ENCODE data around the gene PMM1. TPM values are rescaled to one million over a fixed set of nuclear protein-coding genes. Genes with fewer than 3 reads are reported as not detected.

The PMM1 gene
- total and polyA plus RNA-seq, 2 experiments from 2014 or later, result 29.4 to 78.2 TPM

GRCh38 chr22:41528938-41529561 is 60.6 kb downstream of the PMM1 start:
- no peaks in the 10 kb centered on the region for H3K9me2 ChIP-seq (ENCODE audit: insufficient read depth)
- peaks cover 23% of the 10 kb centered on the region for H3F3A ChIP-seq (ENCODE audit: insufficient read depth)
- no peak overlapping the region for H3K27ac ChIP-seq
- peaks cover 7% of the 10 kb centered on the region; the same call in 1 of the 2 replicates for H3K36me3 ChIP-seq (ENCODE audit: low read depth)
- H2AFZ ChIP-seq, result no peak overlapping the region
- no peaks in the 10 kb centered on the region for H3K4me1 ChIP-seq (ENCODE audit: insufficient read depth)
- no peak overlapping the region for H3K4me2 ChIP-seq (ENCODE audit: unreplicated experiment)
- no peaks in the 10 kb centered on the region for H3K27me3 ChIP-seq (replicated peaks; ENCODE audit: insufficient read depth)
- H3K4me3 ChIP-seq, result no peak overlapping the region
- DNase-seq, result no peak
- H3K79me2 ChIP-seq (ENCODE audit: insufficient read depth), result peaks cover 33% of the 10 kb centered on the region
- 73 to 74% methylated on average over 13 of the region's 13 CpGs for WGBS, 2 experiments (ENCODE audit: low coverage in 1 of 2, low lambda C conversion rate in 2 of 2, missing lambda C conversion rate in 2 of 2)
- H4K20me1 ChIP-seq (ENCODE audit: insufficient read depth), result no peaks in the 10 kb centered on the region
- no peak for TF ChIP-seq EZH2phosphoT487 (IDR thresholded peaks at IDR 0.05; ENCODE audit: insufficient read depth, low read depth)
- H3K9ac ChIP-seq, result no peak overlapping the region
- in situ Hi-C loops (cut with MboI), result no loop called here
- H3K9me3 ChIP-seq (ENCODE audit: low read depth), result no peaks in the 10 kb centered on the region

GRCh38 chr22:41528132-41528766 is 61.4 kb downstream of the PMM1 start:
- Histone ChIP-seq H3K27ac (no peak overlapping the region), H2AFZ (no peak overlapping the region), H4K20me1 (ENCODE audit: insufficient read depth) (no peaks in the 10 kb centered on the region), H3K4me1 (ENCODE audit: insufficient read depth) (no peaks in the 10 kb centered on the region), H3K27me3 (replicated peaks; ENCODE audit: insufficient read depth) (no peaks in the 10 kb centered on the region), H3F3A (ENCODE audit: insufficient read depth) (peaks cover 24% of the 10 kb centered on the region), H3K79me2 (ENCODE audit: insufficient read depth) (peaks cover 25% of the 10 kb centered on the region; the same call in 1 of the 2 replicates), H3K4me2 (ENCODE audit: unreplicated experiment) (no peak overlapping the region), H3K4me3 (no peak overlapping the region), H3K9ac (no peak overlapping the region), H3K9me3 (ENCODE audit: low read depth) (no peaks in the 10 kb centered on the region), H3K36me3 (ENCODE audit: low read depth) (peaks cover 7% of the 10 kb centered on the region; the same call in 1 of the 2 replicates), H3K9me2 (ENCODE audit: insufficient read depth) (no peaks in the 10 kb centered on the region)
- DNase-seq, result no peak
- TF ChIP-seq EZH2 (IDR thresholded peaks at IDR 0.05; ENCODE audit: insufficient read depth, poor library complexity, severe bottlenecking) (no peak), EZH2phosphoT487 (IDR thresholded peaks at IDR 0.05; ENCODE audit: insufficient read depth, low read depth) (no peak)
- in situ Hi-C loops (cut with MboI), result no loop called here
- WGBS, 2 experiments (ENCODE audit: low coverage in 1 of 2, low lambda C conversion rate in 2 of 2, missing lambda C conversion rate in 2 of 2), result 84 to 87% methylated on average over 16 of the region's 16 CpGs

Other genes with a start within 250 kb of the PMM1 start
- gene TEF, start 207.9 kb downstream of the PMM1 start, total RNA-seq (2014; rRNA removed; shearing (Covaris generic)), result 4.2 and 4.6 TPM in 2 replicates
- gene TEF, start 207.9 kb downstream of the PMM1 start, polyA plus RNA-seq (2016; fragmentation: Nextera tagmentation; extraction: Ambion mirVana), result 2.2 and 2.8 TPM in 2 replicates
- gene TOB2, start 143.0 kb downstream of the PMM1 start, total RNA-seq (2014; rRNA removed; shearing (Covaris generic)), result 29.0 and 35.7 TPM in 2 replicates
- gene TOB2, start 143.0 kb downstream of the PMM1 start, polyA plus RNA-seq (2016; fragmentation: Nextera tagmentation; extraction: Ambion mirVana), result 29.6 and 31.1 TPM in 2 replicates
- gene PHF5A, start 121.1 kb downstream of the PMM1 start, total RNA-seq (2014; rRNA removed; shearing (Covaris generic)), result 41.9 and 53.4 TPM in 2 replicates
- gene PHF5A, start 121.1 kb downstream of the PMM1 start, polyA plus RNA-seq (2016; fragmentation: Nextera tagmentation; extraction: Ambion mirVana), result 13.1 and 13.7 TPM in 2 replicates
- gene ACO2, start 120.7 kb downstream of the PMM1 start, total RNA-seq (2014; rRNA removed; shearing (Covaris generic)), result 41.5 and 60.4 TPM in 2 replicates
- 68.1 and 68.7 TPM in 2 replicates for gene ACO2, start 120.7 kb downstream of the PMM1 start, polyA plus RNA-seq (2016; fragmentation: Nextera tagmentation; extraction: Ambion mirVana)
- 16.8 and 21.2 TPM in 2 replicates for gene POLR3H, start 45.4 kb downstream of the PMM1 start, total RNA-seq (2014; rRNA removed; shearing (Covaris generic))
- 49.6 and 52.2 TPM in 2 replicates for gene POLR3H, start 45.4 kb downstream of the PMM1 start, polyA plus RNA-seq (2016; fragmentation: Nextera tagmentation; extraction: Ambion mirVana)
- gene CSDC2, start 28.8 kb downstream of the PMM1 start, total RNA-seq (2014; rRNA removed; shearing (Covaris generic)), result 0.38 TPM in 1 of 2 replicates, not detected in the other
- gene CSDC2, start 28.8 kb downstream of the PMM1 start, polyA plus RNA-seq (2016; fragmentation: Nextera tagmentation; extraction: Ambion mirVana), result 0.59 and 1.1 TPM in 2 replicates
- 24.3 and 44.3 TPM in 2 replicates for gene DESI1, start 31.2 kb upstream of the PMM1 start, total RNA-seq (2014; rRNA removed; shearing (Covaris generic))
- gene DESI1, start 31.2 kb upstream of the PMM1 start, polyA plus RNA-seq (2016; fragmentation: Nextera tagmentation; extraction: Ambion mirVana), result 41.9 and 42.2 TPM in 2 replicates
- 288 and 292 TPM in 2 replicates for gene XRCC6, start 31.5 kb upstream of the PMM1 start, total RNA-seq (2014; rRNA removed; shearing (Covaris generic))
- gene XRCC6, start 31.5 kb upstream of the PMM1 start, polyA plus RNA-seq (2016; fragmentation: Nextera tagmentation; extraction: Ambion mirVana), result 319 and 323 TPM in 2 replicates
- gene SNU13, start 99.0 kb upstream of the PMM1 start, total RNA-seq (2014; rRNA removed; shearing (Covaris generic)), result 113 and 136 TPM in 2 replicates
- 302 and 310 TPM in 2 replicates for gene SNU13, start 99.0 kb upstream of the PMM1 start, polyA plus RNA-seq (2016; fragmentation: Nextera tagmentation; extraction: Ambion mirVana)
- gene MEI1, start 109.7 kb upstream of the PMM1 start, total RNA-seq (2014; rRNA removed; shearing (Covaris generic)), result 2.2 and 3.7 TPM in 2 replicates
- 5.5 and 5.9 TPM in 2 replicates for gene MEI1, start 109.7 kb upstream of the PMM1 start, polyA plus RNA-seq (2016; fragmentation: Nextera tagmentation; extraction: Ambion mirVana)
- gene CCDC134, start 210.8 kb upstream of the PMM1 start, total RNA-seq (2014; rRNA removed; shearing (Covaris generic)), result 3.9 and 4.0 TPM in 2 replicates
- gene CCDC134, start 210.8 kb upstream of the PMM1 start, polyA plus RNA-seq (2016; fragmentation: Nextera tagmentation; extraction: Ambion mirVana), result 4.4 and 5.3 TPM in 2 replicates
- gene SREBF2, start 243.3 kb upstream of the PMM1 start, total RNA-seq (2014; rRNA removed; shearing (Covaris generic)), result 26.5 and 31.9 TPM in 2 replicates
- 23.6 and 25.0 TPM in 2 replicates for gene SREBF2, start 243.3 kb upstream of the PMM1 start, polyA plus RNA-seq (2016; fragmentation: Nextera tagmentation; extraction: Ambion mirVana)

Measured in GM23248 (cell line).